Chondrocyte (in vitro differentiated cells): ENCODE measurements around the gene STUB1. TPM values are rescaled to one million over a fixed set of nuclear protein-coding genes. Genes with fewer than 3 reads are reported as not detected.

Experiments used
- DNase-seq: peaks from one replicate; pipeline ENCODE4 v3.0.0; 2021; ENCODE audit warnings: mixed read lengths, low spot score
- H3K27ac Mint-ChIP-seq: one replicate; pipeline ENCODE4 v1.8.0; 2021; ENCODE audit warnings: mild to moderate bottlenecking, moderate library complexity, mixed read lengths; ENCODE audit not compliant: unreplicated experiment
- H3K27me3 Mint-ChIP-seq: 2 replicates; pipeline ENCODE4 v1.8.0; 2021; ENCODE audit warnings: low read depth, mixed read lengths
- H3K36me3 Mint-ChIP-seq: 2 replicates; pipeline ENCODE4 v1.8.0; 2021; ENCODE audit warnings: low read depth, mixed read lengths
- H3K4me1 Mint-ChIP-seq: 2 replicates; pipeline ENCODE4 v1.8.0; 2021; ENCODE audit warnings: low read depth, mild to moderate bottlenecking, mixed read lengths
- H3K4me3 Mint-ChIP-seq: one replicate; pipeline ENCODE4 v1.8.0; 2021; ENCODE audit warnings: mild to moderate bottlenecking, moderate library complexity, mixed read lengths; ENCODE audit not compliant: unreplicated experiment
- H3K9me3 Mint-ChIP-seq: 2 replicates; pipeline ENCODE4 v1.8.0; 2021; ENCODE audit warnings: low read depth, mixed read lengths
- total RNA-seq: library from RNA; stranded (reverse); gene quantifications from 3 replicates; pipeline ENCODE4 v1.2.1, GENCODE V29; 2021
- TF ChIP-seq, protein P1 (sequence below): fragments of 200-600 bp; sonication (generic); IDR thresholded peaks from 2 replicates; pipeline ENCODE4 v1.5.0; 2021; ENCODE audit warnings: antibody characterized with exemption, mild to moderate bottlenecking, moderate library complexity

The STUB1 gene
- total RNA-seq, 1 donor from 2014 or later = 89.7 TPM

DNA sequence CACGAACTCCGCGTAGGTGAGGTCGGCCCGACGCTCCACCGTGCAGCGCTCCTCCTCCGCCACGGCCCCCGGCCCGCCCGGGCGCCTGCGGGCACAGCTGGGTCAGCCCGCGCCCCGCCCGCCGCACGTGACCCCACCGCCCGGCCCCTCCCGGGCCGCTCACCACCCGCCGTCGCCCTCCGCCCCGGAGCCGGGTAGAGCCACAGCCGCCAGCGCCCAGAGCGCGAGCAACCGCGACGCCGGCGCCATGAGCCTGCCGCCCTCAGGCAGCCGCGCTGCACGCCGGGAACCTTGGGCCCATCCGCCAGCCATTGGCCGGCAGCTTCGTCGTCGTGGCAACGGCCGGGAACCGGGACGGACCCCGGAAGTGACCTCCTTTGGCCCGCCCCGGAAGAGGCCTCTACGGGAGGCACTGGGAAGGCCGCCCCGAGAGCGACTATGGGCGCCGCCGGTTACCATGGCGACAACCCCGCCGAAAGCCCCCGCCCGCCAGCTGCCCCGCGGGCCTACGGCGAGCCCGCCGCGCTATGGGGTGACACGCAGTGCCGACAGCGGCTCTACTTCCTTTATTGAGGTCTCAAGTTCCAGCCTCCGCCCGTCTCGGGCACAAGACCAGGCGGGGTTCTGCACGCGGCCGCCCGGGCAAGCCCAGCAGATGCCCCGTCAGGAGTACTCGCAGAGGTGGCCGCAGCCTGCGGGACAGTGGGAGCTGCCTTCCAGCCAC lies 4.0 kb downstream of the STUB1 start, which contains the start of gene JMJD8:
Gene JMJD8 (minus strand): TSS at position 264 of the 724 bp plus-strand sequence. CDS start 15 bp downstream, at position 249.
- H3K27ac Mint-ChIP-seq = peak within 1 kb of the TSS; percentile 74
- H3K27me3 Mint-ChIP-seq = no peaks in the 10 kb centered on the region
- peaks cover 11% of the 10 kb centered on the region for H3K36me3 Mint-ChIP-seq
- peak within 1 kb of the TSS; percentile 68 for H3K4me3 Mint-ChIP-seq
- TF ChIP-seq, protein P1, sequence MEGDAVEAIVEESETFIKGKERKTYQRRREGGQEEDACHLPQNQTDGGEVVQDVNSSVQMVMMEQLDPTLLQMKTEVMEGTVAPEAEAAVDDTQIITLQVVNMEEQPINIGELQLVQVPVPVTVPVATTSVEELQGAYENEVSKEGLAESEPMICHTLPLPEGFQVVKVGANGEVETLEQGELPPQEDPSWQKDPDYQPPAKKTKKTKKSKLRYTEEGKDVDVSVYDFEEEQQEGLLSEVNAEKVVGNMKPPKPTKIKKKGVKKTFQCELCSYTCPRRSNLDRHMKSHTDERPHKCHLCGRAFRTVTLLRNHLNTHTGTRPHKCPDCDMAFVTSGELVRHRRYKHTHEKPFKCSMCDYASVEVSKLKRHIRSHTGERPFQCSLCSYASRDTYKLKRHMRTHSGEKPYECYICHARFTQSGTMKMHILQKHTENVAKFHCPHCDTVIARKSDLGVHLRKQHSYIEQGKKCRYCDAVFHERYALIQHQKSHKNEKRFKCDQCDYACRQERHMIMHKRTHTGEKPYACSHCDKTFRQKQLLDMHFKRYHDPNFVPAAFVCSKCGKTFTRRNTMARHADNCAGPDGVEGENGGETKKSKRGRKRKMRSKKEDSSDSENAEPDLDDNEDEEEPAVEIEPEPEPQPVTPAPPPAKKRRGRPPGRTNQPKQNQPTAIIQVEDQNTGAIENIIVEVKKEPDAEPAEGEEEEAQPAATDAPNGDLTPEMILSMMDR = no peak
- no peaks in the 10 kb centered on the region for H3K9me3 Mint-ChIP-seq
- H3K4me1 Mint-ChIP-seq = peaks cover 42% of the 10 kb centered on the region
- peak; percentile 99 for DNase-seq

DNA sequence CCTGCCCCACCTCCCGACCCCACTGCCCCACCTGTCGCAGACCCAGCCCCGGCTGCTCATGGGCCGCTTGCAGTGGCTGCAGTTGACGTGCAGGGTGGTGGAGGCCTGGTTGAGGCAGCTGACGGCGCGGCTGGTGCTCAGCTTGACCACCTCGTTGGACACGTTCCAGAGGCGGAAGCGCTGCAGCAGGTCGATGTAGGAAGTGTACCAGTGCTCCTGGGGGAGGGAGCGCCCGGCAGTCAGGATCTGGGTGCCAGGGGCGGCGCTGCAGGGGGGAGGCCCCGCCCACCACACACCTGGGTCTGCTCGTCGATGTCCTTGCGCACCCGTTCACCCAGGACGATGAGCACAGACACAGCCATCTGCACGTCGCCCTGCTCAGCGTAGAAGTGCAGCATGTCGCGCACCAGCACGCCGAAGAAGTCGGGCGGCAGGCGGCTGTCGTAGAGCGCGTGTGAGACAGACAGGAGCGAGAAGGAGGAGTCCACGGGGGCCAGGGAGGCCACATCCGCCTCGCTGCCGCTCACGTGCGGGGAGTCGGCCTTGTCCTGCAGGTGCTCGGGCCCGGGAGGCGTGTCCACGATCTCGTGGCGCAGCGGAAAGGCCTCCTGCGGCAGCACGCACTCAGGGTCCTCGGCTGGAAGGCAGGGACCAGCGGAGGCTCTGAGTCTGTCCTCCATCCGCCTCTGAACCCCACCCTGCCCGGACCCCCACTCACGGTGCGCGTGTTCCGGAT lies 4.9 kb downstream of the STUB1 start:
- no peak for DNase-seq
- Mint-ChIP-seq H3K27ac (no peak overlapping the region), H3K27me3 (no peaks in the 10 kb centered on the region), H3K36me3 (peaks cover 11% of the 10 kb centered on the region), H3K4me1 (peaks cover 47% of the 10 kb centered on the region), H3K9me3 (no peaks in the 10 kb centered on the region), H3K4me3 (no peak overlapping the region)
- TF ChIP-seq, protein P1 = no peak

DNA sequence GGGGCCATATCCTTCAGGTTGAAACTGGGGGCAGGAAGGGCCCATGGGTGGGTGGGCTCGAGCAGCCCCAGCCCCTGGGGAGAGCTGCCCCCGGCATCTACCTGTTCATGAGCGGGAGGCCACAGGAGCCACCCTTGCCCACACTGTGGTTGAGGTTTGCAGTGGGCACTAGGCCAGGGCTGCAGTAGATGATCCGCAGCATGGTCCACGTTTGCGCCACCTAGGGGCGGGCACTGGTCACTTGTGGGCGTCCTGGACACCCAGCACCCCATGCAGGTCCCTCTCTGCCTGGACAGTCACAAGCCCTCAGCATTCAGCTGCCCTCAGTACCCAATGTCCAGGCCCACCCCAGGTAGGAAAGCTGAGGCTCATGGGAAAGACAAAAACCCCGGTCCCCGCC lies 5.8 kb downstream of the STUB1 start:
- DNase-seq = no peak
- TF ChIP-seq, protein P1 = peak; percentile 70
- no peaks in the 10 kb centered on the region for H3K9me3 Mint-ChIP-seq
- H3K27ac Mint-ChIP-seq = no peak overlapping the region
- peaks cover 49% of the 10 kb centered on the region for H3K4me1 Mint-ChIP-seq
- no peaks in the 10 kb centered on the region for H3K27me3 Mint-ChIP-seq
- H3K4me3 Mint-ChIP-seq = peak overlapping the region; percentile 31
- peaks cover 11% of the 10 kb centered on the region for H3K36me3 Mint-ChIP-seq

DNA sequence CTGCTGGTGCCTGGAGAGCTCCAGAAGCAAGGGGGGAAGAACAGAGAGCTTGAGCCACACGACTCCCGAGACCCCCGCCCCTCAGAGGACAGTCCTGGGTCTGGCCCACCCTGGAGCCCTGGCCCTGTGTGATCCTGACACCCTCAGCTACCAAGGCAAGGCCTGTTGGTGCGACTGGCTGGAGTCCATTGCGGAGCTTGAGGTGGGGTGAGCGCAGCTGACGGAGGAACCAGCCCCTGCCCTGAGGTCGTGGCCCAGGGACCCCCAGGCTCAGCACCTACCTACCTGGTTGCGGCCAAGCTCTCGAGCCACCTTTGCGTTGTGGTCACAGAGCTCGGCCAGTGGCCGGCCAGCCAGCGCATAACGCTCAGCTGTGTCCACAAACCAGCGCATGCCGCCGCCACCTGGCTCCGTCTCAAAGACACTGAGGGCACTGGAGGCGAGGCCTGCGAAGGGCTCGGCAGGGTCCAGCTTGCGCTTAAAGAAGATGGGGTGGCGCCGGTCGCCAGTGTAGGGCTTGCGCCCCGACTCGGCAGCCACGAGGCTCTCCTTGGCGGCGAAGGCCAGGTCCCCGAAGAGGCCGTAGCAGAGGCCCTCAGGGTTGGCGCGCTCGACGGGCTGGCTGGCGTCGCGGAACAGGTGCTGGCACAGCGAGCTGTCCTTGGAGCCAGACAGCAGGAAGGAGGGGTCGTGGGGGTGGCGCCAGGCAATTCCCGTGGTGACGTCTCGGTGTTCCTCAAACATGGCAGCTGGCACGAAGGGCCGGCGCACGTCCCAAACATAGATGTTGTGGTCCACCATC lies 6.5 kb downstream of the STUB1 start:
- TF ChIP-seq, protein P1 = no peak
- no peak for DNase-seq
- Mint-ChIP-seq H3K27ac (no peak overlapping the region), H3K36me3 (peaks cover 8% of the 10 kb centered on the region), H3K27me3 (no peaks in the 10 kb centered on the region), H3K4me1 (peaks cover 43% of the 10 kb centered on the region), H3K4me3 (no peak overlapping the region), H3K9me3 (no peaks in the 10 kb centered on the region)

DNA sequence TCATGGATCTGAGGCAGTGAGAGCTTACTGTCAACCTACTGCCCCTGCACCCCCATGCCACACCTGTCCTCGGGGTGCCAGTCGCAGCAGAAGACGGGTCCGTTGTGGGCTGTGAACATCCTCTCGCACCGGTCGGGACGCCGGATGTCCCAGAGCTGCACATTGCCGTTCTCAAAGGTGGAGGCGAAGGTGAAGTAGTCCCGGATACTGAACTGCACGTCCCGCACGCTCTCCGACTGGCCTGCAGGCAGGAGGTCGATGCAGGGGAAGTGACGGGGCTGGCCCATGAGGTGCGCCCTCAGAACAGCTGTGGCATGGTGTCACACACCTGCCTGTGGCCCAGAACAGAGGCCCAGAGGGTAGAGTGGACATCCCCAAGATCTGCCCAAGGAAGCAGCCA lies 7.3 kb downstream of the STUB1 start:
- no peak overlapping the region for H3K4me3 Mint-ChIP-seq
- H3K27me3 Mint-ChIP-seq = peaks cover 5% of the 10 kb centered on the region
- H3K36me3 Mint-ChIP-seq = peaks cover 4% of the 10 kb centered on the region
- H3K9me3 Mint-ChIP-seq = no peaks in the 10 kb centered on the region
- peaks cover 35% of the 10 kb centered on the region for H3K4me1 Mint-ChIP-seq
- no peak for DNase-seq
- TF ChIP-seq, protein P1 = no peak
- no peak overlapping the region for H3K27ac Mint-ChIP-seq
